HEK293 (cell line): ENCODE measurements around the gene ACTG2.

Source experiments
- CTCF ChIA-PET: fragments of 350-600 bp; formaldehyde crosslinking; extraction: SDS; loops from one replicate; lab custom pipeline; 2021; ENCODE audit warnings: antibody characterized with exemption; lab: Yijun Ruan, JAX
- POLR2A ChIA-PET: fragments of 300-600 bp; formaldehyde crosslinking; extraction: SDS; loops from one replicate; lab custom pipeline; 2020; ENCODE audit warnings: antibody characterized with exemption, inconsistent platforms; lab: Yijun Ruan, JAX
- H3K27ac ChIP-seq: fragments of 200-500 bp; sonication (Bioruptor generic); 2 replicates; pipeline ENCODE4 v1.5.1; 2014; ENCODE audit warnings: low read depth, low read length, control low read depth, inconsistent platforms; ENCODE audit errors: extremely low read depth
- H3K36me3 ChIP-seq, 2 experiments: fragments of 200-500 bp in 1 of 2; sonication (Bioruptor generic) in 1 of 2; 1 replicate in 1 of 2; 2 replicates in 1 of 2; pipeline ENCODE4 v1.5.1; 2014 to 2017; ENCODE audit warnings: inconsistent platforms in 2 of 2, low read length in 2 of 2; ENCODE audit not compliant: control insufficient read depth in 2 of 2, insufficient read depth in 1 of 2
- H3K4me1 ChIP-seq: fragments of 200-500 bp; sonication (Bioruptor generic); 2 replicates; pipeline ENCODE4 v1.5.1; 2014; ENCODE audit warnings: mild to moderate bottlenecking, low read length, inconsistent platforms; ENCODE audit not compliant: control insufficient read depth, insufficient read depth
- H3K4me3 ChIP-seq: 2 replicates; pipeline ENCODE4 v1.5.1; 2011; ENCODE audit warnings: low read depth, mild to moderate bottlenecking, control low read depth, low read length, moderate library complexity
- H3K9me3 ChIP-seq: fragments of 200-500 bp; sonication (Bioruptor generic); 2 replicates; pipeline ENCODE4 v1.5.1; 2014; ENCODE audit warnings: low read depth, low read length, inconsistent platforms; ENCODE audit not compliant: control insufficient read depth, insufficient read depth
- KLF1 ChIP-seq: fragments of 450-650 bp; formaldehyde crosslinking; IDR thresholded peaks from 2 replicates; pipeline ENCODE4 v1.5.1; 2016; ENCODE audit warnings: missing biosample characterization, missing genetic modification characterization
- PRDM2 ChIP-seq: fragments of 450-650 bp; formaldehyde crosslinking; IDR thresholded peaks from 2 replicates; pipeline ENCODE4 v1.5.1; 2016; ENCODE audit warnings: missing biosample characterization, missing genetic modification characterization, borderline replicate concordance
- REST ChIP-seq: fragments of 450-650 bp; formaldehyde crosslinking; IDR thresholded peaks from 2 replicates; pipeline ENCODE4 v1.5.1; 2016; ENCODE audit warnings: missing biosample characterization, missing genetic modification characterization
- SCRT2 ChIP-seq: fragments of 450-650 bp; formaldehyde crosslinking; IDR thresholded peaks from 2 replicates; pipeline ENCODE4 v1.5.1; 2016; ENCODE audit warnings: missing biosample characterization, missing genetic modification characterization
- YY2 ChIP-seq: fragments of 450-650 bp; formaldehyde crosslinking; IDR thresholded peaks from 2 replicates; pipeline ENCODE4 v1.5.1; 2016; ENCODE audit warnings: missing biosample characterization, missing genetic modification characterization
- ZBTB44 ChIP-seq: fragments of 450-650 bp; IDR thresholded peaks from 2 replicates; pipeline ENCODE4 v1.5.1; 2018; ENCODE audit warnings: missing biosample characterization, mild to moderate bottlenecking, missing genetic modification characterization
- ZNF114 ChIP-seq: fragments of 450-650 bp; formaldehyde crosslinking; IDR thresholded peaks from 2 replicates; pipeline ENCODE4 v1.5.0; 2017; ENCODE audit warnings: missing biosample characterization, missing genetic modification characterization
- ZNF211 ChIP-seq: fragments of 450-650 bp; formaldehyde crosslinking; IDR thresholded peaks from 2 replicates; pipeline ENCODE4 v1.5.1; 2016; ENCODE audit warnings: low read depth, missing biosample characterization, missing genetic modification characterization
- ZNF341 ChIP-seq: fragments of 450-650 bp; formaldehyde crosslinking; IDR thresholded peaks from 2 replicates; pipeline ENCODE4; 2016; ENCODE audit warnings: low read depth, missing biosample characterization, missing genetic modification characterization
- ZNF350 ChIP-seq: fragments of 450-650 bp; formaldehyde crosslinking; IDR thresholded peaks from 2 replicates; pipeline ENCODE4 v1.5.0; 2017; ENCODE audit warnings: missing biosample characterization, mild to moderate bottlenecking, missing genetic modification characterization
- ZNF354C ChIP-seq: fragments of 450-650 bp; formaldehyde crosslinking; IDR thresholded peaks from 2 replicates; pipeline ENCODE4 v1.5.1; 2016; ENCODE audit warnings: missing biosample characterization, missing genetic modification characterization, low read depth, borderline replicate concordance
- ZNF433 ChIP-seq: fragments of 450-650 bp; formaldehyde crosslinking; IDR thresholded peaks from 2 replicates; pipeline ENCODE4 v1.5.1; 2016; ENCODE audit warnings: missing biosample characterization, missing genetic modification characterization, low read depth
- ZNF510 ChIP-seq: fragments of 450-650 bp; formaldehyde crosslinking; IDR thresholded peaks from 2 replicates; pipeline ENCODE4 v1.5.1; 2018; ENCODE audit warnings: mild to moderate bottlenecking, missing genetic modification characterization, missing biosample characterization; ENCODE audit not compliant: insufficient replicate concordance

Gene ACTG2

GRCh38 chr2:73889206-73889605 is 3.6 kb upstream of the ACTG2 start:
- CTCF ChIA-PET: no interaction called here
- POLR2A ChIA-PET: no interaction called here
- Histone ChIP-seq H3K4me3 (no peak overlapping the region), H3K27ac (no peak overlapping the region), H3K4me1 (no peaks in the 10 kb centered on the region), H3K9me3 (no peaks in the 10 kb centered on the region), H3K36me3 (no peaks in the 10 kb centered on the region)
- TF ChIP-seq YY2 (tag by site-specific recombination): no peak
- no peak for TF ChIP-seq ZNF354C (tag by site-specific recombination)
- no peak for TF ChIP-seq ZNF350 (tag by site-specific recombination)
- TF ChIP-seq ZBTB44 (tag by site-specific recombination): no peak
- no peak for TF ChIP-seq ZNF433 (tag by site-specific recombination)
- TF ChIP-seq ZNF510: no peak
- no peak for TF ChIP-seq PRDM2
- no peak for TF ChIP-seq KLF1 (tag by site-specific recombination)

- no peaks in the 10 kb centered on the region for H3K36me3 ChIP-seq
- H3K4me1 ChIP-seq: no peaks in the 10 kb centered on the region
- no peak overlapping the region for H3K27ac ChIP-seq
- H3K9me3 ChIP-seq: no peaks in the 10 kb centered on the region
- TF ChIP-seq ZNF211 (tag by site-specific recombination): no peak
- peak; percentile 44; the same call in 1 of the 2 replicates for TF ChIP-seq REST (tag by site-specific recombination)
- TF ChIP-seq ZNF341 (tag by site-specific recombination): no peak
- no peak for TF ChIP-seq SCRT2 (tag by site-specific recombination)
- TF ChIP-seq ZNF114: no peak
- ChIA-PET CTCF (no interaction called here), POLR2A (no interaction called here)
- no peak overlapping the region for H3K4me3 ChIP-seq
Measured at GRCh38 chr2:73890301-73891092, 2.3 kb upstream of the ACTG2 start.
